Nephron (organoid): ENCODE results near the gene USP54.
A peak's percentile ranks its signal among the peaks of the same experiment; 100 is the strongest.
"Not testable (repeated sequence)": the region's sequence is repeated elsewhere in the genome, so short reads cannot be mapped to it uniquely, and the experiment has no call there.

ENCODE experiments used
- H3K27ac Mint-ChIP-seq, 3 experiments: 2 replicates each; pipeline ENCODE4 v1.8.0; 2020; ENCODE audit warnings: mixed read lengths in 3 of 3, mild to moderate bottlenecking in 2 of 3, moderate library complexity in 1 of 3
- H3K27me3 Mint-ChIP-seq: 2 replicates; pipeline ENCODE4 v1.8.0; 2021; ENCODE audit warnings: low read depth, mild to moderate bottlenecking, moderate library complexity, mixed read lengths
- H3K36me3 Mint-ChIP-seq: 2 replicates; pipeline ENCODE4 v1.8.0; 2020; ENCODE audit warnings: low read depth, mixed read lengths
- H3K4me1 Mint-ChIP-seq: 2 replicates; pipeline ENCODE4 v1.8.0; 2020; ENCODE audit warnings: mixed read lengths
- H3K4me3 Mint-ChIP-seq, 3 experiments: 2 replicates each; pipeline ENCODE4 v1.8.0; 2020; ENCODE audit warnings: mild to moderate bottlenecking in 3 of 3, mixed read lengths in 3 of 3, moderate library complexity in 2 of 3
- H3K9me3 Mint-ChIP-seq: 2 replicates; pipeline ENCODE4 v1.8.0; 2020; ENCODE audit warnings: mixed read lengths
- CTCF ChIP-seq, 3 experiments: fragments of 200-600 bp; sonication (generic); IDR thresholded peaks; one replicate each; pipeline ENCODE4 v1.5.0; 2021; ENCODE audit warnings: antibody characterized with exemption in 3 of 3; ENCODE audit not compliant: unreplicated experiment in 3 of 3

USP54 gene

GRCh38 chr10:73584737-73585136 is 6.4 kb downstream of the USP54 start:
- Mint-ChIP-seq H3K27me3 (peaks cover 3% of the 10 kb centered on the region), H3K36me3 (peaks cover 12% of the 10 kb centered on the region), H3K4me1 (peaks cover 29% of the 10 kb centered on the region), H3K9me3 (peaks cover 4% of the 10 kb centered on the region), H3K27ac (peak overlapping the region in 2 of 3 experiments; percentile 11 to 49), H3K4me3 (no peak overlapping the region)
- TF ChIP-seq CTCF (IDR thresholded peaks at IDR 0.05; ENCODE audit: unreplicated experiment in 3 of 3), result no peak

GRCh38 chr10:73581918-73582317 is 9.2 kb downstream of the USP54 start:
- Mint-ChIP-seq H3K36me3 (peaks cover 12% of the 10 kb centered on the region), H3K9me3 (peaks cover 4% of the 10 kb centered on the region), H3K27ac (peak overlapping the region; percentile 38 to 71 (median 59)), H3K4me1 (peaks cover 30% of the 10 kb centered on the region), H3K4me3 (no peak overlapping the region), H3K27me3 (peaks cover 3% of the 10 kb centered on the region)
- TF ChIP-seq CTCF (IDR thresholded peaks at IDR 0.05; ENCODE audit: unreplicated experiment in 3 of 3), result no peak

GRCh38 chr10:73578927-73579326 is 12.2 kb downstream of the USP54 start:
- H3K9me3 Mint-ChIP-seq, H3K4me3 Mint-ChIP-seq, H3K27ac Mint-ChIP-seq, H3K27me3 Mint-ChIP-seq: not testable (repeated sequence)
- Mint-ChIP-seq H3K36me3 (peaks cover 16% of the 10 kb centered on the region), H3K4me1 (peaks cover 21% of the 10 kb centered on the region)

- Mint-ChIP-seq H3K4me3 (peak overlapping the region in 1 of 3 experiments; percentile 45), H3K27ac (peak overlapping the region; percentile 47 to 55 (median 53)), H3K4me1 (peaks cover 21% of the 10 kb centered on the region), H3K27me3 (peaks cover 3% of the 10 kb centered on the region), H3K9me3 (no peaks in the 10 kb centered on the region), H3K36me3 (peaks cover 16% of the 10 kb centered on the region)
- TF ChIP-seq CTCF (IDR thresholded peaks at IDR 0.05; ENCODE audit: unreplicated experiment in 3 of 3), result no peak
Measured at GRCh38 chr10:73577788-73578187, 13.4 kb downstream of the USP54 start.

- H3K9me3 Mint-ChIP-seq, result no peaks in the 10 kb centered on the region
- H3K4me3 Mint-ChIP-seq, result no peak overlapping the region
- H3K27ac Mint-ChIP-seq, result peak overlapping the region in 1 of 3 experiments; percentile 53
- peaks cover 14% of the 10 kb centered on the region for H3K36me3 Mint-ChIP-seq
- H3K4me1 Mint-ChIP-seq, result peaks cover 20% of the 10 kb centered on the region
- TF ChIP-seq CTCF (IDR thresholded peaks at IDR 0.05; ENCODE audit: unreplicated experiment in 3 of 3), result no peak
- H3K27me3 Mint-ChIP-seq, result peaks cover 3% of the 10 kb centered on the region
Measured at GRCh38 chr10:73576890-73577591, 14.1 kb downstream of the USP54 start.

GRCh38 chr10:73576178-73576889 is 14.8 kb downstream of the USP54 start:
- H3K27me3 Mint-ChIP-seq, result peaks cover 3% of the 10 kb centered on the region
- TF ChIP-seq CTCF (IDR thresholded peaks at IDR 0.05; ENCODE audit: unreplicated experiment in 3 of 3), result no peak
- peak overlapping the region in 2 of 3 experiments; percentile 69 to 73 for H3K4me3 Mint-ChIP-seq
- H3K4me1 Mint-ChIP-seq, result peaks cover 16% of the 10 kb centered on the region
- peak overlapping the region in 2 of 3 experiments; percentile 53 to 85 for H3K27ac Mint-ChIP-seq
- no peaks in the 10 kb centered on the region for H3K9me3 Mint-ChIP-seq
- peaks cover 12% of the 10 kb centered on the region for H3K36me3 Mint-ChIP-seq

- H3K4me1 Mint-ChIP-seq, H3K9me3 Mint-ChIP-seq, H3K27me3 Mint-ChIP-seq, H3K27ac Mint-ChIP-seq, H3K4me3 Mint-ChIP-seq: not testable (repeated sequence)
- peaks cover 20% of the 10 kb centered on the region for H3K36me3 Mint-ChIP-seq
Measured at GRCh38 chr10:73567025-73567424, 24.1 kb downstream of the USP54 start.
